GM23338 (cell line): ENCODE data around the gene GRK3. TPM values are rescaled to one million over a fixed set of nuclear protein-coding genes. Genes with fewer than 3 reads are reported as not detected.

Experiments used
- ATAC-seq: fragments of 200-7000 bp; cut with Tn5 transposase; 3 replicates; pipeline ENCODE4 v1.9.1; 2020
- DNase-seq: peaks from one replicate; pipeline ENCODE4 v3.0.0-alpha.2; 2015; ENCODE audit warnings: low spot score
- H2AFZ ChIP-seq: fragments of 200-600 bp; sonication (generic); 2 replicates; pipeline ENCODE4 v1.8.0; 2016; ENCODE audit warnings: antibody characterized with exemption, mild to moderate bottlenecking, moderate library complexity
- H3F3A ChIP-seq: fragments of 200-600 bp; sonication (generic); replicated peaks from 2 replicates; pipeline ENCODE4 v1.8.0; 2017; ENCODE audit warnings: antibody characterized with exemption, mixed run types, low read depth
- H3K27ac ChIP-seq: fragments of 200-600 bp; sonication (generic); 2 replicates; pipeline ENCODE4 v1.6.1; 2016; ENCODE audit warnings: low read depth
- H3K27me3 ChIP-seq: fragments of 200-600 bp; sonication (generic); 2 replicates; pipeline ENCODE4 v1.8.0; 2016; ENCODE audit warnings: mild to moderate bottlenecking, mixed run types, moderate library complexity; ENCODE audit not compliant: insufficient read depth
- H3K36me3 ChIP-seq: fragments of 200-600 bp; sonication (generic); 2 replicates; pipeline ENCODE4 v1.8.0; 2016; ENCODE audit warnings: mild to moderate bottlenecking; ENCODE audit not compliant: insufficient read depth
- H3K4me1 ChIP-seq: fragments of 200-600 bp; sonication (generic); 2 replicates; pipeline ENCODE4 v1.8.0; 2016; ENCODE audit warnings: mild to moderate bottlenecking, moderate library complexity; ENCODE audit not compliant: insufficient read depth
- H3K4me2 ChIP-seq: fragments of 200-600 bp; sonication (generic); 2 replicates; pipeline ENCODE4 v1.7.1; 2017; ENCODE audit warnings: mixed run types
- H3K4me3 ChIP-seq: fragments of 200-600 bp; sonication (generic); 2 replicates; pipeline ENCODE4 v1.6.1; 2016; ENCODE audit warnings: mixed run types
- H3K79me2 ChIP-seq: fragments of 200-600 bp; sonication (generic); replicated peaks from 2 replicates; pipeline ENCODE4 v1.8.0; 2017; ENCODE audit warnings: mild to moderate bottlenecking; ENCODE audit not compliant: insufficient read depth
- H3K9me2 ChIP-seq: fragments of 200-600 bp; sonication (generic); 2 replicates; pipeline ENCODE4 v1.8.0; 2017; ENCODE audit not compliant: insufficient read depth
- H4K20me1 ChIP-seq: fragments of 200-600 bp; sonication (generic); replicated peaks from 2 replicates; pipeline ENCODE4 v1.8.0; 2017; ENCODE audit warnings: mild to moderate bottlenecking; ENCODE audit not compliant: insufficient read depth
- H3K27ac Mint-ChIP-seq: 2 replicates; pipeline ENCODE4 v1.8.0; 2020; ENCODE audit warnings: inconsistent platforms, mild to moderate bottlenecking, moderate library complexity, mixed read lengths
- H3K27me3 Mint-ChIP-seq: 3 replicates; pipeline ENCODE4 v1.8.0; 2022; ENCODE audit warnings: low read depth, mild to moderate bottlenecking, moderate library complexity, mixed read lengths, inconsistent platforms; ENCODE audit not compliant: insufficient read depth, poor library complexity
- H3K36me3 Mint-ChIP-seq: 3 replicates; pipeline ENCODE4 v1.8.0; 2021; ENCODE audit warnings: low read depth, mild to moderate bottlenecking, inconsistent platforms, moderate library complexity, mixed read lengths
- H3K4me1 Mint-ChIP-seq: 3 replicates; pipeline ENCODE4 v1.8.0; 2020; ENCODE audit warnings: mild to moderate bottlenecking, inconsistent platforms, mixed read lengths
- H3K4me3 Mint-ChIP-seq: 3 replicates; pipeline ENCODE4 v1.8.0; 2021; ENCODE audit warnings: moderate library complexity, mild to moderate bottlenecking, inconsistent platforms, mixed read lengths
- H3K9me3 Mint-ChIP-seq: 3 replicates; pipeline ENCODE4 v1.8.0; 2020; ENCODE audit warnings: moderate library complexity, mild to moderate bottlenecking, inconsistent platforms, mixed read lengths
- CTCF ChIP-seq, 2 experiments: fragments of 200-600 bp in 1 of 2; sonication (generic) in 1 of 2; conservative IDR thresholded peaks; 2 replicates each; pipeline versions ENCODE4 v1.5.1 to v1.6.1; 2016 to 2017; ENCODE audit warnings: antibody characterized with exemption in 2 of 2, low read depth in 2 of 2, mild to moderate bottlenecking in 2 of 2, moderate library complexity in 1 of 2
- EZH2phosphoT487 ChIP-seq: fragments of 200-600 bp; sonication (generic); IDR thresholded peaks from one replicate; pipeline ENCODE4 v1.8.1; 2018; ENCODE audit warnings: antibody characterized with exemption; ENCODE audit not compliant: unreplicated experiment
- POLR2AphosphoS5 ChIP-seq: IDR thresholded peaks from 2 replicates; pipeline ENCODE4 v1.6.1; 2016; ENCODE audit warnings: antibody characterized with exemption, low read depth
- polyA plus RNA-seq: library from polyadenylated mRNA; unstranded; fragments of >200 nt; fragmentation: Nextera tagmentation; extraction: Ambion mirVana; gene quantifications from 2 replicates; pipeline ENCODE4 v1.2.1, GENCODE V29; 2016
- total RNA-seq: library from RNA; depleted of rRNA; stranded (reverse); fragments of >200 nt; shearing (Covaris generic); gene quantifications from 2 replicates; pipeline ENCODE4 v1.2.3, GENCODE V29; 2014
- TF ChIP-seq, protein P1 (sequence below): fragments of 250-450 bp; sonication (Bioruptor Pico); IDR thresholded peaks from 2 replicates; pipeline ENCODE4 v1.5.0; 2020; ENCODE audit warnings: mild to moderate bottlenecking, moderate library complexity

Gene GRK3
- total and polyA plus RNA-seq, 2 experiments from 2014 or later, result 6.0 to 25.3 TPM

GRCh38 chr22:25702040-25702439, 137.6 kb downstream of the GRK3 start:
- DNase-seq (no peak), ATAC-seq (no peak)
- Mint-ChIP-seq H3K36me3 (peaks cover 3% of the 10 kb centered on the region; the same call in 2 of the 3 replicates), H3K27ac (no peak overlapping the region), H3K9me3 (no peaks in the 10 kb centered on the region), H3K27me3 (peaks cover 6% of the 10 kb centered on the region), H3K4me1 (no peaks in the 10 kb centered on the region), H3K4me3 (no peak overlapping the region)
- no peaks in the 10 kb centered on the region for H3K4me1 ChIP-seq
- H2AFZ ChIP-seq, result no peak overlapping the region
- H3K27me3 ChIP-seq, result no peaks in the 10 kb centered on the region
- no peaks in the 10 kb centered on the region for H3F3A ChIP-seq
- TF ChIP-seq CTCF (conservative IDR thresholded peaks at IDR 0.05; ENCODE audit: low read depth in 2 of 2), result peak in 1 of 2 experiments; percentile 35; a peak in 2 of 4 replicates
- TF ChIP-seq, protein P1, sequence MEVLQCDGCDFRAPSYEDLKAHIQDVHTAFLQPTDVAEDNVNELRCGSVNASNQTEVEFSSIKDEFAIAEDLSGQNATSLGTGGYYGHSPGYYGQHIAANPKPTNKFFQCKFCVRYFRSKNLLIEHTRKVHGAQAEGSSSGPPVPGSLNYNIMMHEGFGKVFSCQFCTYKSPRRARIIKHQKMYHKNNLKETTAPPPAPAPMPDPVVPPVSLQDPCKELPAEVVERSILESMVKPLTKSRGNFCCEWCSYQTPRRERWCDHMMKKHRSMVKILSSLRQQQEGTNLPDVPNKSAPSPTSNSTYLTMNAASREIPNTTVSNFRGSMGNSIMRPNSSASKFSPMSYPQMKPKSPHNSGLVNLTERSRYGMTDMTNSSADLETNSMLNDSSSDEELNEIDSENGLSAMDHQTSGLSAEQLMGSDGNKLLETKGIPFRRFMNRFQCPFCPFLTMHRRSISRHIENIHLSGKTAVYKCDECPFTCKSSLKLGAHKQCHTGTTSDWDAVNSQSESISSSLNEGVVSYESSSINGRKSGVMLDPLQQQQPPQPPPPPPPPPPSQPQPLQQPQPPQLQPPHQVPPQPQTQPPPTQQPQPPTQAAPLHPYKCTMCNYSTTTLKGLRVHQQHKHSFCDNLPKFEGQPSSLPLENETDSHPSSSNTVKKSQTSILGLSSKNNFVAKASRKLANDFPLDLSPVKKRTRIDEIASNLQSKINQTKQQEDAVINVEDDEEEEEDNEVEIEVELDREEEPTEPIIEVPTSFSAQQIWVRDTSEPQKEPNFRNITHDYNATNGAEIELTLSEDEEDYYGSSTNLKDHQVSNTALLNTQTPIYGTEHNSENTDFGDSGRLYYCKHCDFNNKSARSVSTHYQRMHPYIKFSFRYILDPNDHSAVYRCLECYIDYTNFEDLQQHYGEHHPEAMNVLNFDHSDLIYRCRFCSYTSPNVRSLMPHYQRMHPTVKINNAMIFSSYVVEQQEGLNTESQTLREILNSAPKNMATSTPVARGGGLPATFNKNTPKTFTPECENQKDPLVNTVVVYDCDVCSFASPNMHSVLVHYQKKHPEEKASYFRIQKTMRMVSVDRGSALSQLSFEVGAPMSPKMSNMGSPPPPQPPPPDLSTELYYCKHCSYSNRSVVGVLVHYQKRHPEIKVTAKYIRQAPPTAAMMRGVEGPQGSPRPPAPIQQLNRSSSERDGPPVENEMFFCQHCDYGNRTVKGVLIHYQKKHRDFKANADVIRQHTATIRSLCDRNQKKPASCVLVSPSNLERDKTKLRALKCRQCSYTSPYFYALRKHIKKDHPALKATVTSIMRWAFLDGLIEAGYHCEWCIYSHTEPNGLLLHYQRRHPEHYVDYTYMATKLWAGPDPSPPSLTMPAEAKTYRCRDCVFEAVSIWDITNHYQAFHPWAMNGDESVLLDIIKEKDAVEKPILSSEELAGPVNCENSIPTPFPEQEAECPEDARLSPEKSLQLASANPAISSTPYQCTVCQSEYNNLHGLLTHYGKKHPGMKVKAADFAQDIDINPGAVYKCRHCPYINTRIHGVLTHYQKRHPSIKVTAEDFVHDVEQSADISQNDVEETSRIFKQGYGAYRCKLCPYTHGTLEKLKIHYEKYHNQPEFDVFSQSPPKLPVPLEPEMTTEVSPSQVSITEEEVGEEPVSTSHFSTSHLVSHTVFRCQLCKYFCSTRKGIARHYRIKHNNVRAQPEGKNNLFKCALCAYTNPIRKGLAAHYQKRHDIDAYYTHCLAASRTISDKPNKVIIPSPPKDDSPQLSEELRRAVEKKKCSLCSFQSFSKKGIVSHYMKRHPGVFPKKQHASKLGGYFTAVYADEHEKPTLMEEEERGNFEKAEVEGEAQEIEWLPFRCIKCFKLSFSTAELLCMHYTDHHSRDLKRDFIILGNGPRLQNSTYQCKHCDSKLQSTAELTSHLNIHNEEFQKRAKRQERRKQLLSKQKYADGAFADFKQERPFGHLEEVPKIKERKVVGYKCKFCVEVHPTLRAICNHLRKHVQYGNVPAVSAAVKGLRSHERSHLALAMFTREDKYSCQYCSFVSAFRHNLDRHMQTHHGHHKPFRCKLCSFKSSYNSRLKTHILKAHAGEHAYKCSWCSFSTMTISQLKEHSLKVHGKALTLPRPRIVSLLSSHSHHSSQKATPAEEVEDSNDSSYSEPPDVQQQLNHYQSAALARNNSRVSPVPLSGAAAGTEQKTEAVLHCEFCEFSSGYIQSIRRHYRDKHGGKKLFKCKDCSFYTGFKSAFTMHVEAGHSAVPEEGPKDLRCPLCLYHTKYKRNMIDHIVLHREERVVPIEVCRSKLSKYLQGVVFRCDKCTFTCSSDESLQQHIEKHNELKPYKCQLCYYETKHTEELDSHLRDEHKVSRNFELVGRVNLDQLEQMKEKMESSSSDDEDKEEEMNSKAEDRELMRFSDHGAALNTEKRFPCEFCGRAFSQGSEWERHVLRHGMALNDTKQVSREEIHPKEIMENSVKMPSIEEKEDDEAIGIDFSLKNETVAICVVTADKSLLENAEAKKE (CRISPR knock-in tag), result no peak
- no peaks in the 10 kb centered on the region for H3K36me3 ChIP-seq
- peaks cover 3% of the 10 kb centered on the region; the same call in 1 of the 2 replicates for H4K20me1 ChIP-seq
- no peaks in the 10 kb centered on the region for H3K9me2 ChIP-seq
- H3K27ac ChIP-seq, result no peak overlapping the region
- no peak overlapping the region for H3K4me2 ChIP-seq
- no peaks in the 10 kb centered on the region for H3K79me2 ChIP-seq
- no peak overlapping the region for H3K4me3 ChIP-seq

DNA sequence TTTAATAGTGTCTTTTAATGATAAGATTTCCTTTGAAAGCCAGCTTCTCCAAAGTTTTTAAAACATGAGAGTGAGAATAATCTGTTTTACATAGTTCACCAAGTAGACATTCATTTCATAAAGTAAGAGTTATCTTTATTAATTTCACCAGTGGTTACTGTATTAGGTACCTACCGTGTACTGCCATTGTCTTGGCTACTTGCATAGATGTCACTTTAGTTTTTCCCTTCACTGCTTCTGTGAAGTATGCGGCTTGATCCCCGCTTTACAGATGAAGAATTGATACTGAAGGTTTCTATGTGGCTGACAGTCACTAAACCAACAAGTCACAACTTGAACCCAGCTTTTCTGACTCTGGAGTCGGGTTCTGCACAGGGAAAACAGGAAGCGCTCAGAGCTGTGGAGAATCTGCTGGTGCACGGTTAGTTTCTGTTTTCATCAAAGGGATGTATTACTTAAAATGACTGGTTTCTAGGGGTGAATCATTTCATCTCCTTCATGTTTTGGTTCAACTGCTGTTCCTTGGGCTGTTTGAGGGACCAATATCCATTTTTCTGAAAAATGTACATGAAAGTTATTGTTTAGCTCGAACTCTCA, 138.2 kb downstream of the GRK3 start:
- Histone ChIP-seq H3K4me3 (no peak overlapping the region), H3K4me2 (no peak overlapping the region), H3K4me1 (no peaks in the 10 kb centered on the region), H3K9me2 (no peaks in the 10 kb centered on the region), H4K20me1 (peaks cover 2% of the 10 kb centered on the region; the same call in 1 of the 2 replicates), H2AFZ (no peak overlapping the region), H3K79me2 (no peaks in the 10 kb centered on the region), H3K36me3 (no peaks in the 10 kb centered on the region), H3F3A (no peaks in the 10 kb centered on the region), H3K27ac (no peak overlapping the region), H3K27me3 (no peaks in the 10 kb centered on the region)
- TF ChIP-seq EZH2phosphoT487, result no peak
- no peak for TF ChIP-seq CTCF (conservative IDR thresholded peaks at IDR 0.05; ENCODE audit: low read depth in 2 of 2)
- TF ChIP-seq POLR2AphosphoS5, result no peak
- Mint-ChIP-seq H3K4me3 (no peak overlapping the region), H3K36me3 (peaks cover 3% of the 10 kb centered on the region; the same call in 2 of the 3 replicates), H3K9me3 (no peaks in the 10 kb centered on the region), H3K27me3 (peaks cover 6% of the 10 kb centered on the region), H3K4me1 (no peaks in the 10 kb centered on the region), H3K27ac (no peak overlapping the region)
- DNase-seq, result no peak
- no peak for ATAC-seq
